ENCODE data around the gene CLEC20A.

Gene CLEC20A

DNA sequence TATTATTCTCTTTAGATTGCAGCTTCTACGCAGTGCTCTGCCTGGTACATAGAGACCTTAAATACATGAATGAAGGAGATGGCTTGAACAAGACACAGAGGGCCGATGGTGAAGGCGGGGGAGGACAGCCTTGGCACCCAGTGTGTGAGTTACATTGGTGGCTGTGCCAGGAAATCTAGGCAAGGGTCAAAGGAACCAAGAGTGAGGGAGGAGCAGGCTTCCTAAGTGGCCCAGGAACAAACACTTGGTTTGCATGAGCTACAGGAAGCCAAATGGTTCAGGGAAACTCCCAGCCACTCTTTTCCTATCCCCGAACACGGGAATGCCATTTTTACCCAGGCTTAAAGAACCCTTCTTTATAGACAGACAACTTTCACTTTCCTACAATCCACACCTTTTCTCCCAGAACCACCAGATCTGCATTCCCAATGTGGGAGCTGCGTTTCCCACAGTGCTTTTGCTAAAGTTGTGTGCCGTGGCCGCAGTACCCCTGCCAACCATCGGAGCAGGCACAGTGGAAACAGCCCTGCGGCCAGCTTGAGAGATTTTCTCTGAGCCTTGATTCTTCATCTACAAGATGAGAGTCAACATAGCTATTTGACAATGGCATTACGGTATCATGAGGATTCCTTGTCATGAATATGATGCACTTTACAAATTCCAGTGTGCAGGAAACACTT is 3.5 kb upstream of the CLEC20A start:
- no peak for DNase-seq (ENCODE audit: low read depth in 2 of 2)

DNA sequence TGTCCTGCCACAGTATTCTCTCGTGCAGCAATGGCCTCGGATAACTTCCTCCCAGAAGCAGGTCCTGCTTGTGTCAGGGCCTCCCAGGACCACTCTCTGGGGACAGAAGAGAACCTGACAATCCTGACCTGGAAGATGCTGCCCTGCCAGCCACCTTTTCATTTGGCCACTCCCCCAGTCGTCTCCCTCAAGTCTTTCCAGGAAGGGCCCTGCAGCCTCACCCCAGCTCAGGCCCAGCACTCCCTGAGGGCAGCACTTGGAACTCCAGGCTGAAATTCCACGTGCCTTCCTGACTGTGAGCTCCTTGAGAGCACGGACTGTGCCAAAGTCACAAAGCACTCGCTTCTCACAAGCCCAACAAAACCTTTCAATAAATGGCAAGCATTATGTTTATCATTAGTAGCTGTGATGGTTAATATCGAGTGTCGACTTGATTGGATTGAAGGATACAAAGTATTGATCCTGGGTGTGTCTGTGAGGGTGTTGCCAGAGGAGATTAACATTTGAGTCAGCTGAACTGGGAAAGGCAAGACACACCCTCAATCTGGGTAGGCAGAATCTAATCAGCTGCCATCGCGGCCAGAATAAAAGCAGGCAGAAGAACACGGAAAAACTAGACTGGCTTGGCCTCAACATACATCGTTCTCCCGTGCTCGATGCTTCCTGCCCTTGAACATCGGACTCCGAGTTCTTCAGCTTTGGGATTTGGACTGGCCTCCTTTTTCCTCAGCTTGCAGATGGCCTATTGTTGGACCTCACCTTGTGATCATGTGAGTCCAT is 2.3 kb upstream of the CLEC20A start:
- no peak for DNase-seq (ENCODE audit: low read depth in 2 of 2)

DNA sequence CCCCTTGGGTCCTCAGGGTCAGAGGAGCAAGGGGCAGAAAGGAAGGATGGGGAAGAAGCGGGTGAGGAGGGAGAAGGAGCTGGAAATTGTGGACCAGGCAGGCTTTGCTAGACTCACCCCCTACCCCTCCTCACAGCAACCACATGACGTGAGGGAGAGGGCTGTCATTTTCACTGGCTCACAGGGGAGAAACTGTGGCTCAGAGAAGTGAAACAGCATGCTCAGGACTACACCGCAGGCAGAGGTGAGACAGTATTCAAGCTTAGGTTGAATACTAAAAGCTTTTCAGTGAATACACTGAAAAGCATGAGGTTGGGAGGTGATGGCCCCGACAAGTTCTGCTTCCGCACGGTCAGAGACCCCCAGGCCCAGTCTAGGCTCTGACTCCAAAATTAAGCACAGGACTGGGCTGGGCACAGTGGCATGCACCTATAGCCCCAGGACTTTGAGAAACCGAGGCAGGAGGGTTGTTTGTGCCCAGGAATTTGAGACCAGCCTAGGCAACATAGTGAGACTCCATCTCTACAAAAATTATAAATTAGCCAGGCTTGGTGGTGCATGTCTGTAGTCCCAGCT is 1.2 kb upstream of the CLEC20A start:
- DNase-seq (ENCODE audit: low read depth in 2 of 2): no peak

DNA sequence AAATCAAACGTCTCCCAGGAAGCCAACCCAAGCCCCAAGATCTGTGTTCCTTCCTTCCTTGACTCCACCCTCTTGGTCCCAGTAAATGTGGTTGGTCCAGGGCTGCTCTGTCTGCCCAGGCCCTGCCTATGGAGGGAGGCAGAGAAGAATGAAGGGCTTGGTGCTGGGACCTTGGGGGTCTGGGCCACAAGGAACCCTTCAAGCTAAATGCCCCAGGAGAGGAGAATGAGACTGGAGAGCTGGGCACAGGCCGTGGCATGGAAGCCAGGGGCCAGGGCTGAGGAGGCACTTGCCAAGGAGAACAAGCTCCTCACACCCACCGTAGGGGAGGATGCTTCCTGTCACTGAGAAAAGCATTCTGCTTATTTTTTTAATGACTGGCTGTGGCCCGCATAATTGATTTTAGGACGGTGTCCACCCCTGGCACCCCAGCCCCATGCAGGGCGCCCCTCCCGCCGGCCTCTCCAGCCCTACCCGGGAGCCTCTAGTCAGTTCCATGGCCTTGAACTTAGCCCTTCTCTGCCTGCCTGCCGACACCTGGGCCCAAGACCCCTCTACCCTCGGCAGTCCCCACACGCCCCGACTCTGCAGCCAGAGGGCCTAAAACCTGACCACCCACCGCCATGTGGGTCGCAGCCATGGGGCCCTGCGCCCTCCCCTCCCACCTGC is 889 bp downstream of the CLEC20A start:
- no peak for DNase-seq (ENCODE audit: low read depth in 2 of 2)

DNA sequence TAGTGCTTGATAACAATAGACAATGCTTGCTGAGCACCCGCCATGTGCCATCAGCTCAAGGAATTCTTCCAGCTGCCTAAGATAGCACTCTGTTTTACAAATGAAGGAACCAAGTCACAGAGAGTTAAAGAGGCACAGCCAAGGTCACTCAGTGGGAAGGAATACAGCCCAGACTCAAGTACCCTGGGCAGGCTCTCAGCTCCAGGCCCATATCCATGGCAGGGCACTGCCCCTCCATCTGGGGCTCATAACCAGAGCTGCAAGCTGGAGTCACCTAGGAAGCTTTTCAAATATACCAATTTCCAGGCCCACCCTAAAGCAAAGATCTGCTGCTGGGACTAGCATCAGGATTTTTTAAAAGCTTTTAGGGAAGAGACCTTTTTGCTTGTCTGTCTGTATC is 1.6 kb downstream of the CLEC20A start:
- DNase-seq (ENCODE audit: low read depth in 2 of 2): no peak

DNA sequence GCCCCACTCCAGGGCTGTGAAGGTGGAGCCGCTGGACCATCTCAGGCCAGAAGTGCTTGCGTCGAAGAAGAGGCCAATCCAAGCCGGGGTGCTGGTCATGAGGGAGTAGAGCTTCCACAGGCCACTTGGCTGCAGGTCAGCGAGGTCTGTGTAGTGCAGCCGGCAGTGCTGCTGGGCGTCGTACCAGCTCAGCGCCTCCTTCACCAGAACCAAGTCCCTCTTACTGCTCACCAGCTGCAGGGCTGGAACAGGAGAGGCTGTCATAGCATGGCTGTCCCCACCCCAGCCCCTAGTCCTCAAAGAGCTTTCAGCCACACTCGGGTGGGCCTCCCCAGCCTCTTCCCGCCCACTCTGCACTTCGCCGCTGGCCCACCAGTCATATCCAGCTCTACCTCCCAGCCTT is 2.2 kb downstream of the CLEC20A start:
- no peak for DNase-seq (ENCODE audit: low read depth in 2 of 2)

DNA sequence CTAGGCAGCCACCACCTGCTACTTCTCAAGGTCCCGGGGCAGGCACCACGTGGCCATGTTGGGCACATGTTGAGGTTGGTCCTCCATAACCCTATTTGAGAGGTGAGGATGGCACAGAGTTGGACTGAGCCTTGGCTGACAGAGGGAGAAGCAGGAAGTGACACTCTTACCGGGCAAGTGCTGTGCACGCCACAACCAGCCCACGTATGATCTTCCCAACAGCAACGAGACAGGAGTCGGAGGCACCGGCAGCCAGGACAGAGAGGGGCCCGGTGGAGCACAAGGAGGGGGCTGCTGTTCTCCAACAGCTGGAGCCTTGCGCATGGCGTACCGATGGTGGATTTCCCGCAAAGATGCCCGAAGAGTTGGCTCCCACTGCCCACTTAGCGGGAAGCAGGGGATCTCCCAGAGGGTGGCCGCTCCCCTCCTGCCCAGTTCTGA is 3.4 kb downstream of the CLEC20A start:
- DNase-seq (ENCODE audit: low read depth in 2 of 2): no peak

DNA sequence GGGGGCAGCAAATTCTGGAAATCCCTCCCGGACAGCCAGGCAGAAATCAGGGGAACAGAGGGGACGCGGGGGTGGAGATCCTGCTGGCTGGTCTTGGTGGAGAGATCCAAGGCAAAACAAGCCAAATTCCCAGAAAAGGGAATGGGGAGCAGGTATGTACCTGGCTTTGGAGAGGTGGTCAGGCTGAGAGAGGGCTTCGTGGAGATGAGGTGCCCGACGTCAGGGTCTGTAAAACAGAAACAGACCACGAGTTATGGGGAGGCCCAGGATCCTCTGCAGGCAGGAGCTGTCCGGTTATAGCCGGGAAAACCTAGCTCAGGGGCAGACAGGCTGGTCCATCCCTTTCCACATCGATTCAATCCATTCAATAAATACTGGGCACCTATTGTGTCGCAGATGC is 4.4 kb downstream of the CLEC20A start:
- DNase-seq (ENCODE audit: low read depth in 2 of 2): no peak

DNA sequence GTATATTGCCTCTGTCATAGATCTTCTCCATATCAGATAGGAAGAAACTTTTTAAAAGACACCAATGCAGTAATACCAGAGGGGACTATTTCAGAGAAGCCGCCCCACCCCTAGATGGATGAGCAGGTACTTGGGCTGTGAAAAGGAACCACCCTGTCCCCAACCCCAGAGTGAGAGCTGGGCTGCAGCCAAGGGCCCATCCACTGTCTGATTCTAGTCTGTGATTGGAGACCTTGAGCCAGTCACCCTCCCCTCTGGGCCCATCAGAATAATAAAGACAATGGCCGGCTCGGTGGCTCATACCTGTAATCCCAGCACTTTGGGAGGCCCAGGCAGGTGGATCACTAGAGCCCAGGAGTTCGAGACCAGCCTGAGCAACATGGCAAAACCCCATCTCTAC is 5.0 kb downstream of the CLEC20A start:
- DNase-seq (ENCODE audit: low read depth in 2 of 2): no peak

DNA sequence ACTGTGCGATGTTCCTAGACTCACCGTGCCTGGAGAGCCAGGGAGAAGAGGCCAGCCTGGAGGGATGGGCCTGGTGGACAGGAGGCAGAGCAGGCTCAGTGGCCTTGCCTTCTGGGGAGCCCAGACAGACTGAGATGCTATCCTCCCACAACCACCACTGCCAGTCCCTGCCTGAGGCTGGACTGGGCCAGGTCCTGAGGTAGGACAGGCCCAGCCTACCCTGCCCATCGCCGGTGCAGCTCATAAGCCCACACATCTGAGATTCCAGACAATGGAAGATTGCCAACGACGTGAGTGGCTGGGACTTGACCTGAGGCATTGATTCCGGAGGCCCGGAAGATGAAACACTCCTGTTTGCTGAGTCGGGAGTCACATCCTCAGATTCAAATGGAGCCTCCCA is 5.8 kb downstream of the CLEC20A start:
- no peak for DNase-seq (ENCODE audit: low read depth in 2 of 2)

DNA sequence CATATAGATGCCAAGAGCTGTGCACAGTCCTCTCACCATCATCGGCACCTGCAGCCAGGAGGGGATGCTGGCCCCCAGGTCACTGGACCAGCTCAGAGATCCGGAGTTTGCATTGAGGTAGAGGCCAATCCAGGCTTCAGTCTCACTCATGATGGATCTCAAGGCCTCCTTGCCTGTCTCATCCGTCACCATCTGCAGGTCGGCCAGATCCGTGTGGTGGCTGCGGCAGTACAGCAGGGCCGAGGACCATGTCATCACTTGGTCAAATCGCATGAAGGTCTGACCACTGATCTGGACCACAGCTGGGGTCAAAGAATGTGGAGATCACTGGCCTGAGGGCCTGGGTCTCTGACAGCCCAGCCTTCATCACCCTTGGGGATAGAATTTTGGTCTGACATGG is 6.6 kb downstream of the CLEC20A start:
- DNase-seq (ENCODE audit: low read depth in 2 of 2): no peak

DNA sequence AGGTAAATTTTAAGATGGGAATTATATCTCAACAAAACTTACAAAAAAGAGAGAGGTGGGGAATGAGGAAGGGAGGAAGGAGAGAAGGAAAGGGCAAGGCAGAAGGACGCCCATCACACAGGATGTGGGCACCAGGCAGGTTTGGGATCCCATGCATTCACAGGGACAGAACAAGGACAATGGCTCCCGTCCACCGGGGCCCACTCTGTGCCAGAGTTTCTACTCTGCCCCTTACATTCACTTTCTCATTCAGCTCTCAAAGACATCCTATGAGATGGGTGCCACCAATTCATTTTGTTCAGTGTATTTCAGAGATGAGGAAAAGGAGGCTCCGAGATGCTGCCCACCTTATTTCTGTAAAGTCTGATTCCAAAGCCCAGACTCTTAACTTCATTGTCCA is 7.4 kb downstream of the CLEC20A start:
- DNase-seq (ENCODE audit: low read depth in 2 of 2): no peak

DNA sequence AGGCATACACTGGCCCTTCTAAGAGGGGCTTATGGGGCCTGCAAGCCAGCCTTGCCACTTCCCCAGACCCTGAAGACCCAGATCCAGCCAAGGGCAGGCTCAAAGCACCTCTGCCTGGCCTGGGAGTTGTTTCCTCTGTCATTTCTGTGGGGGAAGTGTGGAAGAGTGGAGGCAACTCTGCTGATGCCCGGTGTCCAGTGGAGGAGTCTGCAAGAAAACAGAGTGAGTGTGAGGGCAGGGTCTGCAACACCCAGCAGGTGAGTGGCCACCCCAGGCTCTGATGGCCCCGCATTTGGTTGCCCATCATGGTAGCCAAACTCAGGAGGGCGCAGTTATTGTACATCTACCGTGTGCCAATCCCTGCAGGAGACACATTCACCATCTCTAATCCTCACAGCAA is 8.4 kb downstream of the CLEC20A start:
- no peak for DNase-seq (ENCODE audit: low read depth in 2 of 2)

DNA sequence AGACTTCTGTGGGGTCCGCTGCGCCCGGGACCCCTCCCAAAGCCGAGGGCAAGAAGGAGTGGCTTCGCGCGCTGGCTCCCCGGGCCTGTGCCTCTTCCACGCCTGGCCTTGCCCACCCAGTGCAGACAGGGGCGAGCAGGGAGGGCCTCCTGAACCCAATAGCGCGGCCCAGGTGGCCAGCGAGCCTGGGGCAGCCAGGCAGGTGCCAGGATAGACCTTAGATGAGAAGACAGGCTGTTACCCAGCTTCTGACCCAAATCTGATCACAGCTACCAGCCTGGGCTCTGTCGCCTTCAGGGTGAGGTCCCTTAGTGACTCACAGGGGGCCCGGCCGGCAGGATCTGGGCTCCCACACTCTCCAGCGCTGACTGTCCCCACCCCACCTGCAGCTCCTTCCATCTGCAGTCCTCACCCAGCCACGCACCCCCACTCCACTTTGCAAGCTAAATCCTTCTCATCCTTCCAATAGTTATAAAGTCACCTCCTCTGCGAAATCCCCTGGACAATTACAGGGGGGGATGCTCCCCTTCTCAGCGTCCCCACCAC is 9.6 kb downstream of the CLEC20A start:
- DNase-seq (ENCODE audit: low read depth in 2 of 2): no peak

DNA sequence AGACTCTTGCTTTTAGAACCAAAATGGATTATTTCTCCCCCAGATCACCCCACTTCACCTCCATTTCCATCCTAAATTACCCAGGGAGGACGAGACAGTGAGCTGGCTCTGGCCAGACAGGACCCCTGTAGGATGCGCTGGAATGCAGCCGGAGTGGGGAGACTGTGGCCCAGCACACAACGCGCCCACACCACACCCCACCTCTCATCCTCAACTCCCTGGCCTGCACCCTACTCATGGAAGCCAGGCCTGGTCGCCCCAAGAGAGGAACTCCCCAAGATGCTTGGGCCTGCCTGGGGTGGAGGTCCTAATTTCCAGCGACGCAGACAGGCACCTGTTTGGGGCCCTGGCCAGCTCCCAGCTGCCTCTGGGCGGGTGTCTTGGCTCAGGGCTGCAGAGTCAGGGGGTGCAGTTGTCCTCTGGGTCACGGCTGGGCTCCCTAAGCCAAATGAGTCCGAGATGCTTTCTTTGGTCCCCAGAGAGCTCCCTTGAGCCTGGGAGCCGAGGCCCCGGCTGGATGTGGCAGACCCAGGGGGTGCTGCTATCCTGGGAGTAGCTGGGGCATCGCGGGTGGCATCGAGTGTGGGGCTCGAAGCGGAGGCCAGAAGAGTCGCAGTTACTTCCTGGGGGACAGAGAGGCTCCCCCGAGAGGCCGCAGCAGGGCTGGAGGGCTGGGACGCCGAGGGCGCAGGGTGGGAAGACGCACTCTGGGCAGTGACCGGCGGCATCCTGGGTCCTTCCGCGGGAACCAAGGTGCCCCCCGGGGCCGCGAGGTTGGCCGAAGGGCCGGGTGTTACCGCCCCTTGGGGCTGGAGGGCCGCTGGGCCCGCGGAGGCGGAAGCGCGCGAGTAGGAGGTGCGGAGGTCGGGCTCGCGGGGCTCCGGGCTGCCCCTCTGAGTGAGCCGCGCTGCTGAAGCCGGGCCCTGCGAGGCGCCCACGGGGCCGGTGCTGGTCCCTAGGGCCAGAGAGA is 10.4 kb downstream of the CLEC20A start:
- no peak for DNase-seq (ENCODE audit: low read depth in 2 of 2)

DNA sequence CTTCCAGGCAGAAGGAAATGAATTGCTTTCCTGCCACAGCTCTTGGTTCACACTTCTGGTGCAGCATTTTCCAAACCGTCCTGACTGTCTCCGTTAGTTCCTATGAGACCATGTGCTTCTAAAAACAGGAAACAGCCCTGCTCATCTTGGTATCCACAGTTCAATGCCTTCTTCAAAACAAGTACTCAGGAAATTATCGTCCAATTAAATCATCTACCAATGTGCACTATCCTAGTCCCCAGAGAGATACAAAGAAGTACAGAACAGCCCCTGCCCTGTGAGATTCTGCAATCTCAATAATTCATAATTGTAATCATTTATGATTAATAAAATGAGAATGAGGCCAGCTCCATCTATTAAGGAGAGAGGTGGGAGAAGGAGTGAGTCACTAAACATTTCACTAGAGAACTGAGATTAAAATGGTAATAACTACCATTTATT is 11.2 kb downstream of the CLEC20A start:
- DNase-seq (ENCODE audit: low read depth in 2 of 2): no peak

DNA sequence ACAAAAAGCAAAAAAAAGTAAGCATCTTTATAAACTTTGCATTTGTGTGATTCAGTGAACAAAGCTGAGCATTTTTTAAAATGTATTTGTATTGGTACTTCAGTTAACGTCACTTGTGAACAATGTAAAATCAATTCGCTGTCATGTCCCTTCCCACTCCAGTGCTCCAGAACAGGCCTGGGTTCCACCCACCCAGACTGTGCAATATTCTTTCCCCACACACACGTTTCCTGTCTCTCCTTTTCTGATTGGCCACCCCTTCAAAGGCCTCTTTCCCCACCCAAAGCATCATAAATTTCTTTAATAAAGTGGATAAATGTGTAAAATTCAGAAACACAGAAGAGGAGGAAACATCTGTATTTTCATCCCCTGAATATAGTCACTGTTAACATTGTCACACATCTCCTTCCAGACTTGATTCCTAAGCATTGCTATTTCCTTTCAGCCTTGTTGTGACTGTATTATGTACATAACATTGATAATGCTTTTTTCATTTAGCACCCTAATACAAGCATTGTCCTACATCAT is 12.0 kb downstream of the CLEC20A start:
- no peak for DNase-seq (ENCODE audit: low read depth in 2 of 2)

DNA sequence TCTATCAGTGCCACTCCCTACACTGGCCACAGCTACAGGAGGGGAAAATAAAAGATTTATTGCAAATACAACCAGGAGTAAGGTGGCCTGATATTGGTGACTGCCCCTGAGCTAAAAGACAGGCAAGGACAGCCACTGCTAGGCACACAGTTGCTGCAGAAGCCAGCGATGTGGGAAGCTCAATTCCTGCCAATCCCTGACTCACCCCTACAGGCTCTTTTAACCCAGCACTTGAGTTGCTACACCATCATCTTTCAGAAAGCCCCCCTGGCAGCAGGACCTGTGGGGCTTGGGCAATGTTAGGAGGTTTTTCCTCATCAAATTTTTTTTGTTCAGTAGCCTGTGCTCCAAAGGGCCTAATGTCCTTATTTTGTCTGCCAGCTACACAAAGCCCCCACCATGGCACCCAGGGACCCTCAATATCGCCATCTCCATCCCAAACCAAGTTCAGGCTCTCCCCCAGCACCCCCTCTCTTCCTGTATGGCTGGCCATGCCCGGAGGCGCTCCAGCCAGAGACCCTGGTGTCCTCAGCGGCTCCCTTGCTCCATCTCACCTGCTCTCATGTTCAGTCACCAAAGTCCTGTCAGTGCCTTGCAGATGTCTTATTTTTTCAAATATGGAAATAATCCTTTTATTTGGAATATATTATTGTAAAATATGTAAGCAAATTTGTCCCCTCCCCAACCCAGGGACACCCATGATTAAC is 13.4 kb downstream of the CLEC20A start:
- DNase-seq (ENCODE audit: low read depth in 2 of 2): no peak

DNA sequence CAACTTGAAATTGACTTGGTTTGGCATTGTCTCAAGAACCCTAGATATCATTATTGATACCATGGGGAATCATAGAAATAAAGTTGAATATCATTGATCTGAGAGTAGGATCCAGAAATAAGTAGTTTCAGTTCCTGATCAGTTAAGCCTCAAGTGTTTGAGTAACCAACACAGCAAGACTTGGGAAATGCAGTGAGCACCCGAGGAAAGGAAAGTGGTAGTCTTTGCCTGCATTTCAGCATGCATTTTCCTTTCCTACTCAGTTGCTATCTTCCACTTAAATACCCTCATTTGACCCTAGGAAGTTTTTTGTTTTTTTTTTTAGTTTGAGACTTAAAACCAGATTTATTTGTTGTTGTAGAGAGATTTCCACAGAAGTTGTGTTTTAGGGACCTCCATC is 18.9 kb downstream of the CLEC20A start:
- no peak for DNase-seq (ENCODE audit: low read depth in 2 of 2)

DNA sequence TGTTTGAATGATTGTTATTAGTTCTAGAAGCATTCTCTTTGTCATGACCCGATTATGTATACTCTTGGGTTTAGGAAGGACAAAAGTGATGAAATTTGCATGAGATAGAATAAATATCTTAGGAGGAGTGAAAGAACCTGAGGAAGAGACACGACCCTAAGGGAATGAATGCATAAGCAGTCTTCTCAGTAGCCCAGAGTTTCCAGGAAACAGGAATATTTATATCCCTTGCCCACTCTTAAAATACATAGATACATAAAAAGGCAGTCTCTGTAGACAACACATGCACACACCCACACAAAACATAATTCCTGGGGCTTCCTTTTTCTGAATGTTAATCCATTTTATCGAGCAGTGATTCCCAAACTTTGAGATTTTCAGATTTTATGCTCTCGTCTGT is 19.4 kb downstream of the CLEC20A start:
- DNase-seq (ENCODE audit: low read depth in 2 of 2): no peak

Measured in stimulated activated CD8-positive, alpha-beta memory T cell treated with anti-CD3 and anti-CD28 coated beads, Interleukin-7, amount 100 ng/mL, for 4 hours (primary cell).